Left renal pelvis (tissue), 4 donors: ENCODE results near the gene PROKR2. TPM values are rescaled to one million over a fixed set of nuclear protein-coding genes. Genes with fewer than 3 reads are reported as not detected.

Experiments
- DNase-seq, 4 donors: peaks; one replicate each; pipeline ENCODE4 v3.0.0-alpha.2; 2013; ENCODE audit warnings: low read depth in 4 of 4, low spot score in 3 of 4
- polyA plus RNA-seq, 4 donors: library from polyadenylated mRNA; unstranded; fragments of 120-200 nt; gene quantifications; one replicate each; pipeline ENCODE4 v1.2.1, GENCODE V29; 2013; ENCODE audit not compliant: insufficient read length in 4 of 4

The PROKR2 gene
- polyA plus RNA-seq = under 1 TPM in 1 of 4 donors, not detected in 3; 0.30 TPM

GRCh38 chr20:5316188-5317158 is at the start of gene PROKR2:
Gene PROKR2 (minus strand): TSS chr20:5316954. CDS start chr20:5314369, 2,585 bp downstream.
- DNase-seq = peak in 2 of 4 donors; percentile 5 to 19

- no peak for DNase-seq
These were observed 48.3 kb upstream of the PROKR2 start for GRCh38 chr20:5364997-5365597.

- no peak for DNase-seq
These were observed 47.5 kb upstream of the PROKR2 start for GRCh38 chr20:5364136-5364821.

- DNase-seq = no peak
These were observed 46.0 kb upstream of the PROKR2 start for GRCh38 chr20:5362771-5363170.

GRCh38 chr20:5361176-5361575 is 44.4 kb upstream of the PROKR2 start:
- no peak for DNase-seq

- no peak for DNase-seq
These were observed 41.2 kb upstream of the PROKR2 start for GRCh38 chr20:5357946-5358345.

- DNase-seq = no peak
These were observed 40.2 kb upstream of the PROKR2 start for GRCh38 chr20:5356941-5357340.

GRCh38 chr20:5354901-5355300 is 38.1 kb upstream of the PROKR2 start:
- DNase-seq = no peak

- DNase-seq = no peak
These were observed 37.1 kb upstream of the PROKR2 start for GRCh38 chr20:5353624-5354496.

- DNase-seq = no peak
These were observed 32.7 kb upstream of the PROKR2 start for GRCh38 chr20:5349448-5349847.

GRCh38 chr20:5342021-5342420 is 25.3 kb upstream of the PROKR2 start:
- DNase-seq = no peak

GRCh38 chr20:5331340-5331739 is 14.6 kb upstream of the PROKR2 start:
- no peak for DNase-seq

- DNase-seq = no peak
These were observed 11.5 kb upstream of the PROKR2 start for GRCh38 chr20:5328268-5328667.

- no peak for DNase-seq
These were observed 10.6 kb upstream of the PROKR2 start for GRCh38 chr20:5327356-5327755.

- no peak for DNase-seq
These were observed 957 bp downstream of the PROKR2 start for GRCh38 chr20:5315807-5316187.

- DNase-seq = no peak
These were observed 2.8 kb downstream of the PROKR2 start for GRCh38 chr20:5313916-5314315.

- DNase-seq = no peak
These were observed 4.2 kb downstream of the PROKR2 start for GRCh38 chr20:5312518-5312917.

- no peak for DNase-seq
These were observed 6.8 kb downstream of the PROKR2 start for GRCh38 chr20:5309971-5310370.

GRCh38 chr20:5298811-5299210 is 17.9 kb downstream of the PROKR2 start:
- DNase-seq = no peak

- no peak for DNase-seq
These were observed 19.3 kb downstream of the PROKR2 start for GRCh38 chr20:5297280-5298004.
